WTC11 (cell line): Measurements from ENCODE around the gene FABP1. TPM values are rescaled to one million over a fixed set of nuclear protein-coding genes. Genes with fewer than 3 reads are reported as not detected.

ENCODE experiments used
- ATAC-seq: fragments of 200-7000 bp; cut with Tn5 transposase; 2 replicates; pipeline ENCODE4 v1.10.0; 2021; ENCODE audit warnings: mild to moderate bottlenecking, moderate library complexity
- CTCF ChIA-PET: fragments of 300-600 bp; sonication (Branson Sonifier 250); formaldehyde crosslinking; loops from one replicate; lab custom pipeline; 2021; ENCODE audit warnings: antibody characterized with exemption; lab: Charles Lee
- POLR2A ChIA-PET: fragments of 350-600 bp; sonication (Branson Sonifier 250); formaldehyde crosslinking; loops from one replicate; lab custom pipeline; 2021; ENCODE audit warnings: antibody characterized with exemption; lab: Charles Lee
- DNase-seq: peaks from one replicate; pipeline ENCODE4 v3.0.0; 2021; ENCODE audit warnings: low spot score
- H3K27ac Mint-ChIP-seq: 2 replicates; pipeline ENCODE4 v1.8.0; 2021; ENCODE audit warnings: mixed read lengths
- H3K27me3 Mint-ChIP-seq: 2 replicates; pipeline ENCODE4 v1.8.0; 2021; ENCODE audit warnings: low read depth, mild to moderate bottlenecking, moderate library complexity, mixed read lengths
- H3K36me3 Mint-ChIP-seq: 2 replicates; pipeline ENCODE4 v1.8.0; 2021; ENCODE audit warnings: mixed read lengths
- H3K4me1 Mint-ChIP-seq: 2 replicates; pipeline ENCODE4 v1.8.0; 2022; ENCODE audit warnings: mixed read lengths
- H3K4me3 Mint-ChIP-seq: 2 replicates; pipeline ENCODE4 v1.8.0; 2021; ENCODE audit warnings: mild to moderate bottlenecking, moderate library complexity, mixed read lengths
- H3K9me3 Mint-ChIP-seq: 2 replicates; pipeline ENCODE4 v1.8.0; 2021; ENCODE audit warnings: mixed read lengths
- ATF1 ChIP-seq: sonication (generic); formaldehyde crosslinking; IDR thresholded peaks from 2 replicates; pipeline ENCODE4 v1.8.1; 2023; ENCODE audit warnings: mild to moderate bottlenecking, moderate library complexity, missing genetic modification reagents
- E2F1 ChIP-seq: sonication (generic); formaldehyde crosslinking; IDR thresholded peaks from 2 replicates; pipeline ENCODE4 v1.8.0; 2022; ENCODE audit warnings: mild to moderate bottlenecking, missing genetic modification reagents
- EMX1 ChIP-seq: fragments of 250-450 bp; sonication (Bioruptor Pico); IDR thresholded peaks from 2 replicates; pipeline ENCODE4 v1.8.0; 2021; ENCODE audit warnings: mild to moderate bottlenecking
- FOXK1 ChIP-seq: sonication (generic); formaldehyde crosslinking; IDR thresholded peaks from 2 replicates; pipeline ENCODE4 v1.8.0; 2022; ENCODE audit warnings: mild to moderate bottlenecking, moderate library complexity, missing genetic modification reagents
- GABPB1 ChIP-seq: sonication (generic); formaldehyde crosslinking; IDR thresholded peaks from 2 replicates; pipeline ENCODE4 v1.8.1; 2023; ENCODE audit warnings: mild to moderate bottlenecking, missing genetic modification reagents
- GRHL2 ChIP-seq: fragments of 250-450 bp; sonication (Bioruptor Pico); IDR thresholded peaks from 2 replicates; pipeline ENCODE4 v1.8.0; 2022; ENCODE audit warnings: mild to moderate bottlenecking, moderate library complexity; ENCODE audit not compliant: insufficient replicate concordance, severe bottlenecking
- HMGXB4 ChIP-seq: sonication (generic); formaldehyde crosslinking; IDR thresholded peaks from 2 replicates; pipeline ENCODE4 v1.8.1; 2023; ENCODE audit warnings: mild to moderate bottlenecking, moderate library complexity, missing genetic modification reagents
- IRF2 ChIP-seq: sonication (generic); formaldehyde crosslinking; IDR thresholded peaks from 2 replicates; pipeline ENCODE4 v1.8.0; 2022; ENCODE audit warnings: low read depth, missing genetic modification reagents, borderline replicate concordance
- NR1H2 ChIP-seq: sonication (generic); formaldehyde crosslinking; IDR thresholded peaks from 2 replicates; pipeline ENCODE4 v1.9.0; 2021; ENCODE audit warnings: mild to moderate bottlenecking, moderate library complexity, missing genetic modification reagents
- NR3C1 ChIP-seq: sonication (generic); formaldehyde crosslinking; conservative IDR thresholded peaks from 2 replicates; pipeline ENCODE4 v1.8.1; 2023; ENCODE audit warnings: low read depth, mild to moderate bottlenecking, missing genetic modification reagents
- ZBTB43 ChIP-seq: sonication (generic); formaldehyde crosslinking; IDR thresholded peaks from 2 replicates; pipeline ENCODE4 v1.8.1; 2023; ENCODE audit warnings: mild to moderate bottlenecking, missing genetic modification reagents
- ZNF121 ChIP-seq: sonication (generic); formaldehyde crosslinking; IDR thresholded peaks from 2 replicates; pipeline ENCODE4 v1.8.0; 2023; ENCODE audit warnings: missing genetic modification reagents
- ZNF281 ChIP-seq: sonication (generic); formaldehyde crosslinking; IDR thresholded peaks from 2 replicates; pipeline ENCODE4 v1.8.0; 2023; ENCODE audit warnings: mild to moderate bottlenecking, missing genetic modification reagents
- ZNF671 ChIP-seq: fragments of 250-450 bp; sonication (Bioruptor Pico); IDR thresholded peaks from 2 replicates; pipeline ENCODE4 v1.8.0; 2021; ENCODE audit warnings: mild to moderate bottlenecking
- total RNA-seq: library from RNA; stranded (reverse); gene quantifications from 3 replicates; pipeline ENCODE4 v1.2.3, GENCODE V29; 2021
- TF ChIP-seq, protein P1 (sequence below): fragments of 250-450 bp; sonication (Bioruptor Pico); IDR thresholded peaks from 2 replicates; pipeline ENCODE4 v1.8.0; 2021; ENCODE audit warnings: mild to moderate bottlenecking
- TF ChIP-seq, protein P2 (sequence below): fragments of 250-450 bp; sonication (Bioruptor Pico); IDR thresholded peaks from 2 replicates; pipeline ENCODE4 v1.9.0; 2021; ENCODE audit warnings: moderate library complexity, mild to moderate bottlenecking, inconsistent platforms, borderline replicate concordance
- TF ChIP-seq, protein P3 (sequence below): fragments of 200-600 bp; IDR thresholded peaks from 2 replicates; pipeline ENCODE4 v1.8.0; 2022; ENCODE audit warnings: antibody characterized with exemption

FABP1 gene
- total RNA-seq, 1 experiment from 2014 or later: 0.46 TPM

- TF ChIP-seq ZNF281 (CRISPR knock-in tag): no peak
- TF ChIP-seq NR3C1 (CRISPR knock-in tag): no peak
- TF ChIP-seq, protein P1, sequence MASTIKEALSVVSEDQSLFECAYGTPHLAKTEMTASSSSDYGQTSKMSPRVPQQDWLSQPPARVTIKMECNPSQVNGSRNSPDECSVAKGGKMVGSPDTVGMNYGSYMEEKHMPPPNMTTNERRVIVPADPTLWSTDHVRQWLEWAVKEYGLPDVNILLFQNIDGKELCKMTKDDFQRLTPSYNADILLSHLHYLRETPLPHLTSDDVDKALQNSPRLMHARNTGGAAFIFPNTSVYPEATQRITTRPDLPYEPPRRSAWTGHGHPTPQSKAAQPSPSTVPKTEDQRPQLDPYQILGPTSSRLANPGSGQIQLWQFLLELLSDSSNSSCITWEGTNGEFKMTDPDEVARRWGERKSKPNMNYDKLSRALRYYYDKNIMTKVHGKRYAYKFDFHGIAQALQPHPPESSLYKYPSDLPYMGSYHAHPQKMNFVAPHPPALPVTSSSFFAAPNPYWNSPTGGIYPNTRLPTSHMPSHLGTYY (CRISPR knock-in tag): no peak
- TF ChIP-seq FOXK1 (CRISPR knock-in tag): no peak
- no peak for TF ChIP-seq ZNF121 (CRISPR knock-in tag)
- TF ChIP-seq EMX1: no peak
These were observed 9.9 kb downstream of the FABP1 start (continued) for GRCh38 chr2:88117973-88118372.

DNA sequence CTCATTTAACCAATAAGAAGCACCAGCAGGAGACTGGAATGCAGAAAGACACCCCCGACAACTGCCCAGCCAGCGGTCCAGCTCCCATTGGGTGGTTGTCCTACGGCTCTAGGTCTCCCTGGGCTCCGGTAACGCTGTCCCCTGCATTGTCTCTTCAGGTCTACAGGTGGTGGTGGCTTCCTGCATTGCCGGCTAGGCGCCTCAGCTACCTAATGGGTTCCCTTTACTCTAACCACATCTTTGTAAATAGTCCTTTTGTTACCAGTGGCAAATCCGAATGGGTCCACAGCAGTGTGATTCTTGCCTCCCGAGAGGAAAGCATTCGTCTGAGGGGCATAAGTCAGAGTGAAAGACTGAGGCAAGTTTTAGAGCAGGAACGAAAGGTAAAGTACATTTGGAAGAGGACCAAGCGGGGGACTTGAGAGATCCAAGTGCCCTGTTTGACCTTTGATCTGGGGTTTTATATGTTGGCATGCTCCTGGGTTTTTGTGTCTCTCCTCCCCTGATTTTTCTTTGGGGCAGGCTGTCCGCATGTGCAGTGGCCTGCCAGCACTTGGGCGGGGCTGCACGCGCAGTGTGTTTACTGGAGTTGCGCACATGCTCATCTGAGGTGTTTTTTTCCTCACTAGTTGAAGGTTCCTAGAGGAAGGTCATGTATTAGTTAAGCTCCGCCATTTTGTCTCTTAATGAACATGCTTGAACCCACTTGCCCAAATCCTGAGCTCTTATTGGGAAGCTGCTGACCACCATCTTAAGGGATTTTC is 11.0 kb downstream of the FABP1 start:
- no peak for TF ChIP-seq HMGXB4 (CRISPR knock-in tag)
- no peak for TF ChIP-seq NR1H2 (CRISPR knock-in tag)
- TF ChIP-seq IRF2 (CRISPR knock-in tag): no peak
- TF ChIP-seq E2F1 (CRISPR knock-in tag): no peak
- no peak for TF ChIP-seq ZBTB43
- TF ChIP-seq, protein P2, sequence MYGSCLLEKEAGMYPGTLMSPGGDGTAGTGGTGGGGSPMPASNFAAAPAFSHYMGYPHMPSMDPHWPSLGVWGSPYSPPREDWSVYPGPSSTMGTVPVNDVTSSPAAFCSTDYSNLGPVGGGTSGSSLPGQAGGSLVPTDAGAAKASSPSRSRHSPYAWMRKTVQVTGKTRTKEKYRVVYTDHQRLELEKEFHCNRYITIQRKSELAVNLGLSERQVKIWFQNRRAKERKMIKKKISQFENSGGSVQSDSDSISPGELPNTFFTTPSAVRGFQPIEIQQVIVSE (CRISPR knock-in tag): no peak
- TF ChIP-seq ZNF671 (CRISPR knock-in tag): no peak
- no peak for TF ChIP-seq GRHL2 (CRISPR knock-in tag)
- TF ChIP-seq GABPB1: no peak
- TF ChIP-seq, protein P3, sequence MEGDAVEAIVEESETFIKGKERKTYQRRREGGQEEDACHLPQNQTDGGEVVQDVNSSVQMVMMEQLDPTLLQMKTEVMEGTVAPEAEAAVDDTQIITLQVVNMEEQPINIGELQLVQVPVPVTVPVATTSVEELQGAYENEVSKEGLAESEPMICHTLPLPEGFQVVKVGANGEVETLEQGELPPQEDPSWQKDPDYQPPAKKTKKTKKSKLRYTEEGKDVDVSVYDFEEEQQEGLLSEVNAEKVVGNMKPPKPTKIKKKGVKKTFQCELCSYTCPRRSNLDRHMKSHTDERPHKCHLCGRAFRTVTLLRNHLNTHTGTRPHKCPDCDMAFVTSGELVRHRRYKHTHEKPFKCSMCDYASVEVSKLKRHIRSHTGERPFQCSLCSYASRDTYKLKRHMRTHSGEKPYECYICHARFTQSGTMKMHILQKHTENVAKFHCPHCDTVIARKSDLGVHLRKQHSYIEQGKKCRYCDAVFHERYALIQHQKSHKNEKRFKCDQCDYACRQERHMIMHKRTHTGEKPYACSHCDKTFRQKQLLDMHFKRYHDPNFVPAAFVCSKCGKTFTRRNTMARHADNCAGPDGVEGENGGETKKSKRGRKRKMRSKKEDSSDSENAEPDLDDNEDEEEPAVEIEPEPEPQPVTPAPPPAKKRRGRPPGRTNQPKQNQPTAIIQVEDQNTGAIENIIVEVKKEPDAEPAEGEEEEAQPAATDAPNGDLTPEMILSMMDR: no peak
- no peak for TF ChIP-seq ATF1 (CRISPR knock-in tag)
- TF ChIP-seq, all 79 proteins: peak for 0
- no peak for DNase-seq
- H3K27me3 Mint-ChIP-seq: no peaks in the 10 kb centered on the region
- CTCF ChIA-PET: interaction anchor here (1.7 to 5.1 kb wide), 2 partner anchors 45 to 56 kb away, joined by 3 to 24 read pairs; no protein-coding TSS in a partner anchor
- H3K4me3 Mint-ChIP-seq: no peak overlapping the region
- no peaks in the 10 kb centered on the region for H3K36me3 Mint-ChIP-seq
- POLR2A ChIA-PET: no interaction called here
- no peak for ATAC-seq
- peaks cover 6% of the 10 kb centered on the region; the same call in 1 of the 2 replicates for H3K4me1 Mint-ChIP-seq
- H3K9me3 Mint-ChIP-seq: no peaks in the 10 kb centered on the region; the same call in 1 of the 2 replicates
- no peak overlapping the region for H3K27ac Mint-ChIP-seq
